Measurements from ENCODE around the gene CCDC89. TPM values are rescaled to one million over a fixed set of nuclear protein-coding genes. Genes with fewer than 3 reads are reported as not detected.

CCDC89 gene
- total RNA-seq, 4 donors from 2014 or later = 0.44 to 4.1 (median 2.2) TPM

DNA sequence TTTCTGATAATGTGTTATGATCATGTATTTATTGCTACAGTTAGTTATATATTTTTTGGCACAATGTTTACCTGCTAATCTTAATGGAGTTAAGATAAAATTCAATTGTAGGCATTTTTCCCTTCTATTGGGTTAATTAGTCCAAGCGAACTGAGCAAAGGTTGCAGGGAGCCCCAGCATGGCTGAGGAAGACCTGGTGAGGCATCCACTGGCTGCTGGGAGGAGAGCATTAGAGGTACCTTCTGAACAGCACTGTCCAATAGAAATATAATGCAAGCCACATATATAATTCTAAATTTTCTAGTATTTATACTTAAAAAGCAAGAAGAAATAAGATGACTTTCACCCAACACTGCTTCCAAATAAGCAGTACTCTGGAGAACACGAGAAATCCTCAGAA, 38.9 kb downstream of the CCDC89 start:
- no peak for DNase-seq (ENCODE audit: low spot score in 2 of 2)
- H3K27ac ChIP-seq = peak overlapping the region in 3 of 4 donors; percentile 84 to 88 (median 85)
- no peak for TF ChIP-seq POLR2A (IDR thresholded peaks at IDR 0.05)
- peaks cover 0 to 30% (median 15%) of the 10 kb centered on the region in 4 donors for H3K4me1 ChIP-seq
- H3K4me3 ChIP-seq = peak overlapping the region; percentile 49 to 82 (median 54)
- no peaks in the 10 kb centered on the region for H3K9me3 ChIP-seq
- H3K27me3 ChIP-seq = no peaks in the 10 kb centered on the region
- peaks cover 0 to 12% (median 0%) of the 10 kb centered on the region in 3 donors for H3K36me3 ChIP-seq
- 32% methylated on average over 2 of the region's 2 CpGs for WGBS, 2 donors

GRCh38 chr11:85643191-85643614, 42.8 kb downstream of the CCDC89 start:
- H3K27ac ChIP-seq = no peak overlapping the region
- peaks cover 0 to under 1% (median 0%) of the 10 kb centered on the region in 3 donors for H3K36me3 ChIP-seq
- H3K27me3 ChIP-seq = no peaks in the 10 kb centered on the region
- no peak for TF ChIP-seq EP300 (IDR thresholded peaks at IDR 0.05)
- TF ChIP-seq, protein P1, sequence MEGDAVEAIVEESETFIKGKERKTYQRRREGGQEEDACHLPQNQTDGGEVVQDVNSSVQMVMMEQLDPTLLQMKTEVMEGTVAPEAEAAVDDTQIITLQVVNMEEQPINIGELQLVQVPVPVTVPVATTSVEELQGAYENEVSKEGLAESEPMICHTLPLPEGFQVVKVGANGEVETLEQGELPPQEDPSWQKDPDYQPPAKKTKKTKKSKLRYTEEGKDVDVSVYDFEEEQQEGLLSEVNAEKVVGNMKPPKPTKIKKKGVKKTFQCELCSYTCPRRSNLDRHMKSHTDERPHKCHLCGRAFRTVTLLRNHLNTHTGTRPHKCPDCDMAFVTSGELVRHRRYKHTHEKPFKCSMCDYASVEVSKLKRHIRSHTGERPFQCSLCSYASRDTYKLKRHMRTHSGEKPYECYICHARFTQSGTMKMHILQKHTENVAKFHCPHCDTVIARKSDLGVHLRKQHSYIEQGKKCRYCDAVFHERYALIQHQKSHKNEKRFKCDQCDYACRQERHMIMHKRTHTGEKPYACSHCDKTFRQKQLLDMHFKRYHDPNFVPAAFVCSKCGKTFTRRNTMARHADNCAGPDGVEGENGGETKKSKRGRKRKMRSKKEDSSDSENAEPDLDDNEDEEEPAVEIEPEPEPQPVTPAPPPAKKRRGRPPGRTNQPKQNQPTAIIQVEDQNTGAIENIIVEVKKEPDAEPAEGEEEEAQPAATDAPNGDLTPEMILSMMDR (IDR thresholded peaks at IDR 0.05) = no peak
- no peak for TF ChIP-seq POLR2A (IDR thresholded peaks at IDR 0.05)
- DNase-seq (ENCODE audit: low spot score in 2 of 2) = no peak
- no peak overlapping the region for H3K4me3 ChIP-seq
- H3K9me3 ChIP-seq = no peaks in the 10 kb centered on the region
- WGBS, 2 donors = 46 to 52% methylated on average over 2 of the region's 2 CpGs
- peaks cover 0 to 10% (median 8%) of the 10 kb centered on the region in 4 donors for H3K4me1 ChIP-seq

- Histone ChIP-seq H3K27ac (no peak overlapping the region), H3K4me1 (peaks cover 0 to 14% (median 1%) of the 10 kb centered on the region in 4 donors), H3K27me3 (no peaks in the 10 kb centered on the region), H3K4me3 (no peak overlapping the region), H3K9me3 (no peaks in the 10 kb centered on the region), H3K36me3 (peaks cover 2 to 57% (median 3%) of the 10 kb centered on the region in 3 donors)
- no peak for DNase-seq (ENCODE audit: low spot score in 2 of 2)
- WGBS, 2 donors = 77 to 80% methylated on average over 3 of the region's 3 CpGs
- TF ChIP-seq, protein P1 (IDR thresholded peaks at IDR 0.05) = no peak
- TF ChIP-seq POLR2A (IDR thresholded peaks at IDR 0.05) (no peak), EP300 (IDR thresholded peaks at IDR 0.05) (no peak)
Observed at GRCh38 chr11:85634747-85635146, 51.2 kb downstream of the CCDC89 start.

Other genes starting within 250 kb of the CCDC89 start
- gene DLG2, start 58.9 kb downstream of the CCDC89 start, total RNA-seq = 10 to 100 TPM in 1 of 4 donors, 1 to 10 TPM in 3; 6.5 to 14.6 (median 7.2) TPM
- gene TMEM126B, start 57.6 kb downstream of the CCDC89 start, total RNA-seq = 10 to 100 TPM; 39.4 to 55.9 (median 46.4) TPM
- gene TMEM126A, start 38.2 kb downstream of the CCDC89 start, total RNA-seq = 10 to 100 TPM in 3 of 4 donors, 1 to 10 TPM in 1; 9.8 to 33.6 (median 28.5) TPM
- 10 to 100 TPM; 81.3 to 98.4 (median 92.5) TPM for gene CREBZF, start 21.1 kb downstream of the CCDC89 start, total RNA-seq
- 10 to 100 TPM; 21.9 to 71.2 (median 28.8) TPM for gene SYTL2, start 124.9 kb upstream of the CCDC89 start, total RNA-seq
- not detected for gene CCDC83, start 169.2 kb upstream of the CCDC89 start, total RNA-seq

All from tibial nerve (tissue), 4 donors.